RPMI8226 (cell line): ENCODE data around the gene CEP41.
"Not testable (repeated sequence)": the region's sequence is repeated elsewhere in the genome, so short reads cannot be mapped to it uniquely, and the experiment has no call there.

ENCODE experiments used
- DNase-seq: peaks from one replicate; pipeline ENCODE4 v3.0.0-alpha.2; 2015

The CEP41 gene

GRCh38 chr7:130458257-130458656, 17.4 kb upstream of the CEP41 start:
- DNase-seq = peak; percentile 28

GRCh38 chr7:130454959-130455358, 14.1 kb upstream of the CEP41 start:
- no peak for DNase-seq

GRCh38 chr7:130452951-130453350, 12.1 kb upstream of the CEP41 start:
- no peak for DNase-seq

- not testable (repeated sequence) for DNase-seq
These were observed 10.5 kb upstream of the CEP41 start for GRCh38 chr7:130451344-130451743.

GRCh38 chr7:130446259-130446658, 5.4 kb upstream of the CEP41 start:
- DNase-seq = no peak

GRCh38 chr7:130444751-130445407, 4.1 kb upstream of the CEP41 start:
- DNase-seq = no peak

GRCh38 chr7:130444234-130444633, 3.4 kb upstream of the CEP41 start:
- no peak for DNase-seq

GRCh38 chr7:130442601-130443000, 1.8 kb upstream of the CEP41 start:
- no peak for DNase-seq

GRCh38 chr7:130441408-130441869, 623 bp upstream of the CEP41 start:
- peak; percentile 36 for DNase-seq

GRCh38 chr7:130436253-130436652, 4.6 kb downstream of the CEP41 start:
- no peak for DNase-seq

- DNase-seq = no peak
These were observed 5.4 kb downstream of the CEP41 start for GRCh38 chr7:130435311-130435854.

- DNase-seq = no peak
These were observed 7.5 kb downstream of the CEP41 start for GRCh38 chr7:130433301-130433700.

GRCh38 chr7:130432886-130433285, 7.9 kb downstream of the CEP41 start:
- DNase-seq = no peak

- no peak for DNase-seq
These were observed 9.8 kb downstream of the CEP41 start for GRCh38 chr7:130430841-130431666.

GRCh38 chr7:130430115-130430514, 10.7 kb downstream of the CEP41 start:
- DNase-seq = no peak

GRCh38 chr7:130429019-130429418, 11.8 kb downstream of the CEP41 start:
- no peak for DNase-seq

GRCh38 chr7:130426564-130426963, 14.3 kb downstream of the CEP41 start:
- DNase-seq = no peak

GRCh38 chr7:130425796-130426195, 15.0 kb downstream of the CEP41 start:
- DNase-seq = no peak

- no peak for DNase-seq
These were observed 17.2 kb downstream of the CEP41 start for GRCh38 chr7:130423501-130424037.

GRCh38 chr7:130421684-130422083, 19.1 kb downstream of the CEP41 start:
- peak; percentile 44 for DNase-seq

GRCh38 chr7:130420943-130421578, 19.8 kb downstream of the CEP41 start:
- DNase-seq = no peak

GRCh38 chr7:130419658-130420057, 21.2 kb downstream of the CEP41 start:
- DNase-seq = peak; percentile 44

- no peak for DNase-seq
These were observed 22.5 kb downstream of the CEP41 start for GRCh38 chr7:130418306-130418705.
